HEK293 (cell line): ENCODE data around the gene MRPL23.

Source experiments
- ATF2 ChIP-seq: fragments of 450-650 bp; formaldehyde crosslinking; IDR thresholded peaks from 2 replicates; pipeline ENCODE4 v1.5.1; 2016; ENCODE audit warnings: missing biosample characterization, missing genetic modification characterization, low read depth
- REPIN1 ChIP-seq: fragments of 450-650 bp; formaldehyde crosslinking; IDR thresholded peaks from 2 replicates; pipeline ENCODE4 v1.5.1; 2017; ENCODE audit warnings: missing biosample characterization, missing genetic modification characterization, low read depth
- ZNF121 ChIP-seq: fragments of 450-650 bp; formaldehyde crosslinking; IDR thresholded peaks from 2 replicates; pipeline ENCODE4 v1.5.1; 2016; ENCODE audit warnings: missing biosample characterization, missing genetic modification characterization
- ZNF23 ChIP-seq: fragments of 450-650 bp; formaldehyde crosslinking; IDR thresholded peaks from 2 replicates; pipeline ENCODE4 v1.5.1; 2016; ENCODE audit warnings: missing biosample characterization, missing genetic modification characterization, borderline replicate concordance
- ZNF292 ChIP-seq: fragments of 450-650 bp; formaldehyde crosslinking; IDR thresholded peaks from 2 replicates; pipeline ENCODE4 v1.5.1; 2016; ENCODE audit warnings: low read depth, missing biosample characterization, missing genetic modification characterization, borderline replicate concordance
- ZNF302 ChIP-seq: fragments of 450-650 bp; formaldehyde crosslinking; IDR thresholded peaks from 2 replicates; pipeline ENCODE4 v1.5.1; 2016; ENCODE audit warnings: missing biosample characterization, missing genetic modification characterization, low read depth
- ZNF335 ChIP-seq: fragments of 450-650 bp; formaldehyde crosslinking; conservative IDR thresholded peaks from 2 replicates; pipeline ENCODE4 v1.5.1; 2016; ENCODE audit warnings: missing biosample characterization, missing genetic modification characterization
- ZNF513 ChIP-seq: fragments of 450-650 bp; IDR thresholded peaks from 2 replicates; pipeline ENCODE4 v1.5.1; 2018; ENCODE audit warnings: missing biosample characterization, missing genetic modification characterization
- ZNF707 ChIP-seq: fragments of 450-650 bp; formaldehyde crosslinking; IDR thresholded peaks from 2 replicates; pipeline ENCODE4 v1.5.1; 2016; ENCODE audit warnings: missing biosample characterization, missing genetic modification characterization
- TF ChIP-seq, protein P1 (sequence below): fragments of 450-650 bp; formaldehyde crosslinking; IDR thresholded peaks from 2 replicates; pipeline ENCODE4 v1.5.1; 2017; ENCODE audit warnings: missing biosample characterization, missing genetic modification characterization
- TF ChIP-seq, protein P2 (sequence below): fragments of 450-650 bp; formaldehyde crosslinking; IDR thresholded peaks from 2 replicates; pipeline ENCODE4 v1.5.1; 2016; ENCODE audit warnings: missing biosample characterization, missing genetic modification characterization
- TF ChIP-seq, protein P3 (sequence below): fragments of 450-650 bp; formaldehyde crosslinking; IDR thresholded peaks from 2 replicates; pipeline ENCODE4 v1.5.1; 2016; ENCODE audit warnings: missing biosample characterization, missing genetic modification characterization

DNA sequence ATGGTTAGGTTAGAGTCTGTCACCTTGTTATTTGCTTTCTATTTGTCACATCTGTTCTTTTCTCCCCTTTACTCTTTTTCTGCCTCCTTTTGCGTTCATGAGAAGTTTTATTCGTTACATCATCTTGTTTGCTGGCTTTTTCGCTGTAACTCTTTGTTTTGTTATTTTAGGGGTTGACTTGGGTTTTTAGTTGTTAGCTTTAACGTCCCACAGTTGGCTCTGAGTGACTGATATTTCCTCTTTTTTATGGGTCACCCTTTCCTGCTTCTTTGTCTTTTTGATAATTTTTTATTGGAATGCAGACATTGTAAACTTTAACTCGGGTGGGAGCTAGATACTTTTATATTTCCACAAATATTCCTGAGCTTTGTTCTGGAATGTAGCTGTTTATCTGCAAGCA is 41.0 kb upstream of the MRPL23 start:
- no peak for TF ChIP-seq ZNF707 (tag by site-specific recombination)
- TF ChIP-seq ZNF121: no peak
- TF ChIP-seq ATF2 (tag by site-specific recombination): no peak
- TF ChIP-seq, protein P1, sequence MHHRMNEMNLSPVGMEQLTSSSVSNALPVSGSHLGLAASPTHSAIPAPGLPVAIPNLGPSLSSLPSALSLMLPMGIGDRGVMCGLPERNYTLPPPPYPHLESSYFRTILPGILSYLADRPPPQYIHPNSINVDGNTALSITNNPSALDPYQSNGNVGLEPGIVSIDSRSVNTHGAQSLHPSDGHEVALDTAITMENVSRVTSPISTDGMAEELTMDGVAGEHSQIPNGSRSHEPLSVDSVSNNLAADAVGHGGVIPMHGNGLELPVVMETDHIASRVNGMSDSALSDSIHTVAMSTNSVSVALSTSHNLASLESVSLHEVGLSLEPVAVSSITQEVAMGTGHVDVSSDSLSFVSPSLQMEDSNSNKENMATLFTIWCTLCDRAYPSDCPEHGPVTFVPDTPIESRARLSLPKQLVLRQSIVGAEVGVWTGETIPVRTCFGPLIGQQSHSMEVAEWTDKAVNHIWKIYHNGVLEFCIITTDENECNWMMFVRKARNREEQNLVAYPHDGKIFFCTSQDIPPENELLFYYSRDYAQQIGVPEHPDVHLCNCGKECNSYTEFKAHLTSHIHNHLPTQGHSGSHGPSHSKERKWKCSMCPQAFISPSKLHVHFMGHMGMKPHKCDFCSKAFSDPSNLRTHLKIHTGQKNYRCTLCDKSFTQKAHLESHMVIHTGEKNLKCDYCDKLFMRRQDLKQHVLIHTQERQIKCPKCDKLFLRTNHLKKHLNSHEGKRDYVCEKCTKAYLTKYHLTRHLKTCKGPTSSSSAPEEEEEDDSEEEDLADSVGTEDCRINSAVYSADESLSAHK (tag by site-specific recombination): no peak
- TF ChIP-seq, protein P2, sequence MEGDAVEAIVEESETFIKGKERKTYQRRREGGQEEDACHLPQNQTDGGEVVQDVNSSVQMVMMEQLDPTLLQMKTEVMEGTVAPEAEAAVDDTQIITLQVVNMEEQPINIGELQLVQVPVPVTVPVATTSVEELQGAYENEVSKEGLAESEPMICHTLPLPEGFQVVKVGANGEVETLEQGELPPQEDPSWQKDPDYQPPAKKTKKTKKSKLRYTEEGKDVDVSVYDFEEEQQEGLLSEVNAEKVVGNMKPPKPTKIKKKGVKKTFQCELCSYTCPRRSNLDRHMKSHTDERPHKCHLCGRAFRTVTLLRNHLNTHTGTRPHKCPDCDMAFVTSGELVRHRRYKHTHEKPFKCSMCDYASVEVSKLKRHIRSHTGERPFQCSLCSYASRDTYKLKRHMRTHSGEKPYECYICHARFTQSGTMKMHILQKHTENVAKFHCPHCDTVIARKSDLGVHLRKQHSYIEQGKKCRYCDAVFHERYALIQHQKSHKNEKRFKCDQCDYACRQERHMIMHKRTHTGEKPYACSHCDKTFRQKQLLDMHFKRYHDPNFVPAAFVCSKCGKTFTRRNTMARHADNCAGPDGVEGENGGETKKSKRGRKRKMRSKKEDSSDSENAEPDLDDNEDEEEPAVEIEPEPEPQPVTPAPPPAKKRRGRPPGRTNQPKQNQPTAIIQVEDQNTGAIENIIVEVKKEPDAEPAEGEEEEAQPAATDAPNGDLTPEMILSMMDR: no peak
- TF ChIP-seq ZNF302 (tag by site-specific recombination): no peak
- no peak for TF ChIP-seq ZNF23 (tag by site-specific recombination)
- TF ChIP-seq REPIN1: no peak
- no peak for TF ChIP-seq ZNF292 (tag by site-specific recombination)
- no peak for TF ChIP-seq ZNF335
- no peak for TF ChIP-seq ZNF513
- TF ChIP-seq, protein P3, sequence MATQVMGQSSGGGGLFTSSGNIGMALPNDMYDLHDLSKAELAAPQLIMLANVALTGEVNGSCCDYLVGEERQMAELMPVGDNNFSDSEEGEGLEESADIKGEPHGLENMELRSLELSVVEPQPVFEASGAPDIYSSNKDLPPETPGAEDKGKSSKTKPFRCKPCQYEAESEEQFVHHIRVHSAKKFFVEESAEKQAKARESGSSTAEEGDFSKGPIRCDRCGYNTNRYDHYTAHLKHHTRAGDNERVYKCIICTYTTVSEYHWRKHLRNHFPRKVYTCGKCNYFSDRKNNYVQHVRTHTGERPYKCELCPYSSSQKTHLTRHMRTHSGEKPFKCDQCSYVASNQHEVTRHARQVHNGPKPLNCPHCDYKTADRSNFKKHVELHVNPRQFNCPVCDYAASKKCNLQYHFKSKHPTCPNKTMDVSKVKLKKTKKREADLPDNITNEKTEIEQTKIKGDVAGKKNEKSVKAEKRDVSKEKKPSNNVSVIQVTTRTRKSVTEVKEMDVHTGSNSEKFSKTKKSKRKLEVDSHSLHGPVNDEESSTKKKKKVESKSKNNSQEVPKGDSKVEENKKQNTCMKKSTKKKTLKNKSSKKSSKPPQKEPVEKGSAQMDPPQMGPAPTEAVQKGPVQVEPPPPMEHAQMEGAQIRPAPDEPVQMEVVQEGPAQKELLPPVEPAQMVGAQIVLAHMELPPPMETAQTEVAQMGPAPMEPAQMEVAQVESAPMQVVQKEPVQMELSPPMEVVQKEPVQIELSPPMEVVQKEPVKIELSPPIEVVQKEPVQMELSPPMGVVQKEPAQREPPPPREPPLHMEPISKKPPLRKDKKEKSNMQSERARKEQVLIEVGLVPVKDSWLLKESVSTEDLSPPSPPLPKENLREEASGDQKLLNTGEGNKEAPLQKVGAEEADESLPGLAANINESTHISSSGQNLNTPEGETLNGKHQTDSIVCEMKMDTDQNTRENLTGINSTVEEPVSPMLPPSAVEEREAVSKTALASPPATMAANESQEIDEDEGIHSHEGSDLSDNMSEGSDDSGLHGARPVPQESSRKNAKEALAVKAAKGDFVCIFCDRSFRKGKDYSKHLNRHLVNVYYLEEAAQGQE (tag by site-specific recombination): no peak
